HEK293T (cell line): Measurements from ENCODE around the gene SCLY.

Source experiments
- CTCF ChIA-PET: fragments of 350-600 bp; formaldehyde crosslinking; extraction: SDS; loops from one replicate; lab custom pipeline; 2021; ENCODE audit warnings: antibody characterized with exemption, inconsistent platforms; lab: Yijun Ruan, JAX
- POLR2A ChIA-PET: fragments of 350-600 bp; formaldehyde crosslinking; extraction: SDS; loops from one replicate; lab custom pipeline; 2020; ENCODE audit warnings: antibody characterized with exemption, inconsistent platforms; lab: Yijun Ruan, JAX
- DNase-seq: peaks from one replicate; pipeline ENCODE4 v3.0.0; 2012; ENCODE audit warnings: mixed read lengths; ENCODE audit errors: extremely low spot score
- ARNT ChIP-seq: fragments of 450-650 bp; IDR thresholded peaks from 2 replicates; pipeline ENCODE4 v1.6.1; 2017; ENCODE audit warnings: mild to moderate bottlenecking
- BHLHE40 ChIP-seq: fragments of 450-650 bp; IDR thresholded peaks from 2 replicates; pipeline ENCODE4 v1.6.1; 2016; ENCODE audit warnings: mild to moderate bottlenecking, moderate library complexity, borderline replicate concordance
- CTBP1 ChIP-seq: fragments of 450-650 bp; IDR thresholded peaks from 2 replicates; pipeline ENCODE4 v1.6.1; 2016; ENCODE audit warnings: borderline replicate concordance
- ELF4 ChIP-seq: fragments of 450-650 bp; IDR thresholded peaks from 2 replicates; pipeline ENCODE4 v1.6.1; 2017; ENCODE audit warnings: antibody characterized with exemption
- FOXA1 ChIP-seq: fragments of 450-650 bp; IDR thresholded peaks from 2 replicates; pipeline ENCODE4 v1.6.1; 2016; ENCODE audit warnings: mild to moderate bottlenecking
- FOXK2 ChIP-seq: fragments of 450-650 bp; IDR thresholded peaks from 2 replicates; pipeline ENCODE4 v1.6.1; 2016; ENCODE audit warnings: mild to moderate bottlenecking
- FOXM1 ChIP-seq: fragments of 450-650 bp; IDR thresholded peaks from 2 replicates; pipeline ENCODE4 v1.6.1; 2017; ENCODE audit warnings: mild to moderate bottlenecking, borderline replicate concordance
- HDGF ChIP-seq: fragments of 450-650 bp; IDR thresholded peaks from 2 replicates; pipeline ENCODE4 v1.6.1; 2017; ENCODE audit warnings: antibody characterized with exemption, borderline replicate concordance
- L3MBTL2 ChIP-seq: fragments of 450-650 bp; conservative IDR thresholded peaks from 2 replicates; pipeline ENCODE4 v1.6.1; 2016; ENCODE audit warnings: mild to moderate bottlenecking
- LEF1 ChIP-seq: fragments of 450-650 bp; IDR thresholded peaks from 2 replicates; pipeline ENCODE4 v1.6.1; 2017; ENCODE audit warnings: mild to moderate bottlenecking, borderline replicate concordance
- NFRKB ChIP-seq: fragments of 450-650 bp; IDR thresholded peaks from 2 replicates; pipeline ENCODE4 v1.6.1; 2016; ENCODE audit warnings: mild to moderate bottlenecking, moderate library complexity
- PKNOX1 ChIP-seq: fragments of 450-650 bp; IDR thresholded peaks from 2 replicates; pipeline ENCODE4 v1.6.1; 2016
- SP1 ChIP-seq: fragments of 450-650 bp; IDR thresholded peaks from 2 replicates; pipeline ENCODE4 v1.6.1; 2017
- SUZ12 ChIP-seq: fragments of 450-650 bp; IDR thresholded peaks from 2 replicates; pipeline ENCODE4 v1.6.1; 2016; ENCODE audit warnings: mild to moderate bottlenecking
- TARDBP ChIP-seq: fragments of 450-650 bp; IDR thresholded peaks from 2 replicates; pipeline ENCODE4 v1.6.1; 2016
- ZNF384 ChIP-seq: fragments of 450-650 bp; IDR thresholded peaks from 2 replicates; pipeline ENCODE4 v1.6.1; 2016

SCLY gene

GRCh38 chr2:238039151-238039550, 21.6 kb upstream of the SCLY start:
- no peak for DNase-seq
- TF ChIP-seq ZNF384 (no peak), FOXA1 (no peak), HDGF (no peak), BHLHE40 (no peak), CTBP1 (no peak), NFRKB (no peak), L3MBTL2 (no peak), TARDBP (no peak), SP1 (no peak)
- ChIA-PET CTCF (no interaction called here), POLR2A (no interaction called here)

- no peak for TF ChIP-seq CTBP1
- CTCF ChIA-PET = no interaction called here
- no peak for DNase-seq
- POLR2A ChIA-PET = interaction anchor here (1.0 kb wide), 1 partner anchor 21 kb away, joined by 4 read pairs; the partner anchor contains the start of gene SCLY
Observed at GRCh38 chr2:238039985-238040384, 20.8 kb upstream of the SCLY start.

- TF ChIP-seq SUZ12 (no peak), BHLHE40 (no peak), ARNT (no peak), ELF4 (no peak), SP1 (no peak), LEF1 (no peak), L3MBTL2 (no peak), FOXK2 (no peak), ZNF384 (no peak), TARDBP (no peak), CTBP1 (no peak), FOXM1 (no peak), HDGF (no peak), NFRKB (no peak), PKNOX1 (no peak), FOXA1 (no peak)
- ChIA-PET CTCF (no interaction called here), POLR2A (no interaction called here)
- no peak for DNase-seq
Observed at GRCh38 chr2:238040918-238041317, 19.9 kb upstream of the SCLY start.

GRCh38 chr2:238042090-238042489, 18.7 kb upstream of the SCLY start:
- ChIA-PET POLR2A (interaction anchor here (1.4 kb wide), 1 partner anchor 15 kb away, joined by 3 read pairs; no protein-coding TSS in a partner anchor), CTCF (no interaction called here)
- TF ChIP-seq CTBP1 = no peak
- no peak for TF ChIP-seq FOXA1
- no peak for TF ChIP-seq L3MBTL2
- TF ChIP-seq PKNOX1 = no peak
- no peak for TF ChIP-seq HDGF
- no peak for DNase-seq

GRCh38 chr2:238042849-238043584, 17.8 kb upstream of the SCLY start:
- no peak for DNase-seq
- no peak for TF ChIP-seq LEF1
- TF ChIP-seq BHLHE40 = no peak
- TF ChIP-seq FOXK2 = no peak
- TF ChIP-seq SP1 = no peak
- no peak for TF ChIP-seq FOXM1
- no peak for TF ChIP-seq ELF4
- no peak for TF ChIP-seq PKNOX1
- TF ChIP-seq FOXA1 = no peak
- no peak for TF ChIP-seq L3MBTL2
- CTCF ChIA-PET = no interaction called here
- POLR2A ChIA-PET = interaction anchor here (0.8 to 1.4 kb wide), 2 partner anchors 14 kb away, joined by 3 read pairs; no protein-coding TSS in a partner anchor

GRCh38 chr2:238043851-238044250, 16.9 kb upstream of the SCLY start:
- ChIA-PET POLR2A (interaction anchor here (0.8 kb wide), 1 partner anchor 13 kb away, joined by 3 read pairs; no protein-coding TSS in a partner anchor), CTCF (no interaction called here)
- DNase-seq = no peak
- TF ChIP-seq NFRKB = no peak
- TF ChIP-seq HDGF = no peak
- no peak for TF ChIP-seq PKNOX1
- TF ChIP-seq FOXA1 = no peak
- TF ChIP-seq SP1 = no peak
- no peak for TF ChIP-seq BHLHE40
